ELF-1 (cell line): ENCODE results near the gene PTPRN2.

Experiments
- DNase-seq: peaks from one replicate; pipeline ENCODE4 v3.0.0-alpha.2; 2016; ENCODE audit warnings: low read depth, low spot score

PTPRN2 gene

DNA sequence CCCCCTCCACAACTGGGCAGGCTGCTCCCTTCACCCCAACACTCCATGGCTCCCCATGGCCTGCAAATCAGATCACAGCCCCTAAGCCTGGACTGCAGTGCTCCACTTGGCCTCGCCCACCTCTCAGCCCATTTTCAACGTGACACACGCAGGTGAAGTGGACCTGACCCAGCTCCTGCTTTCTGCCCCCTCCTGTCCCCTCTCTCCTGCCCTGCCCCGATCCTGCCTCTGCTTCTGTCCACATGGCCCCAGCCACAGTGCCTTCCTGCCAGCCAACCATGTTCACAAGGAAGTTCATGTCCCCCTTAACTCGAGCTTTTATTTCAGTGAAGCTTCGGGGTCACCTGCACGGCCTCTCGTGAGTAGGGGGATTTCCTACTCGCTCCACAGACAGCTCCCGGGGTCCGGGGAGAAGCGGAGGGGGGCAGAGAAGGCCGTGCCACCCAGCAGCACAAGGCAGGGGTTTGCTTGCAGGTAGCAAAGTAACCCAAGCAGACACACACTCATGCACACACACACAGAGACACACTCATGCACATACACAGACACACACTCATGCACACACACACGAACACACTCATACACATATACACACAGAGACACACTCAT lies 713.3 kb downstream of the PTPRN2 start:
- no peak for DNase-seq

DNA sequence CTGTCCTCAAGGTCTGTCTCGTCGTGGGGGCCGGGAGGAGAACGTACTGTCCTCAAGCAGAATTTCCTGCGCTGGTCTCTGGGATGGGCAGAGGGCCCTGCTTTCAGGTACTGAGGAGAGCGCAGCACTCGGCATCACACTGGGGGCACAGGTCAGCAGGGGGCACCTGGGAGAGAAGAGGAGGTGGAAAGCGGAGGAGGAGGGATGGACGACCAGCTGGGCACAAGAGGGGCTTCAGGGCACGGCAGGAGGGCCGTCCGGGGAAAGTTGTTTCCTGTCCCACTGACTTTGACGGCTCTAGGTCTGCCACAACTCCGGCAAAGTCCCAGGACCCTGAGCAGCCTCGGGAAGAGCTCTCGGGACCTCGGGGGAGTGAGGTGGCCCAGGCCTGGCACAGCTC lies 714.0 kb downstream of the PTPRN2 start:
- DNase-seq = no peak

DNA sequence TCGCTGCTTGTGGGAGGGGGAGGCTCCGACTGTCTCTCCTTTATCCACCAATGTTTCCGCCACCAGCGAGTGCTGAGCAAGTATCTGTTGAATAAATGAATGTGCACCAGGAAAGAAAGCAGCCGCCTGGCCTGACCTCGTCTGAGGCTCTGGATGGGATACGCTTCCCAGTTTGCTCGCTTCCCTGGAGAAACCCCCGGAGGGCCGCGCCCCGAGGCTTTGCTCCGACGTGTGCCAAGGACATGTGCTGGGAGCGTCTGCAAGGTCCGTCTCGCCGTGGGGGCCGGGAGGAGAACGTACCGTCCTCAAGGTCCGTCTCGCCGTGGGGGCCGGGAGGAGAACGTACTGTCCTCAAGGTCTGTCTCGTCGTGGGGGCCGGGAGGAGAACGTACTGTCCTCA lies 714.4 kb downstream of the PTPRN2 start:
- no peak for DNase-seq

DNA sequence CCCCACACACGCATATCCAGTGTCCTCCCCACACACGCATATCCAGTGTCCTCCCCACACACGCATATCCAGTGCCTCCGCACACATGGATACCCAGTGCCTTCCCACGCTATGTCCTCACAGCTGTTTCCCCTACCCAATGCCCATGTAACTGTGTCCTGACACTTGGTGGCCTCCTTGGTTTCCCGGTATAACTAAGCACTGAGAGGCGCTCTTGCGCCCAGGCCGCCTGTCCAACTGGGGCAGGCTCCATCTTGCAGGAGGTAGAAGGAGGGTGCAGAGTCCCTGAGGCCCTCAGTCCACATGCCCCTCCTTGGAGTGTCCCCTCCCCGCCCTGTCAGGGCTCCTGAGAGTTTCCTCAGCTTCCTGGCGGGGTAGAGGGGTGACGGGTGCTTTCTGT lies 715.2 kb downstream of the PTPRN2 start:
- DNase-seq = no peak

DNA sequence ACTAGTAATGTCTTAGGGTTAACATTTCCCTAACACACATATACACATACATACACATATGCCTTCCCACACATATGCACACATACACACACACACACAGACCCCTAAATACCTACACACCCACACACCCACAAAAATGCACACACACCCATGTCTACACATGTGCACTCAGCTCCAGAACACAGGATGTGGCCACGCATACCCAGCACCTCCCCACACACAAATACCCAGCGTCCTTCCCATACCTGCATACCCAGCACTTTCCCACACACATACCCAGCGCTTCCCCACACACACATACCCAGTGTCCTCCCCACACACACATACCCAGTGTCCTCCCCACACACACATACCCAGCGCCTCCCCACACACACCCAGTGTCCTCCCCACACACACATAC lies 715.9 kb downstream of the PTPRN2 start:
- DNase-seq = no peak

DNA sequence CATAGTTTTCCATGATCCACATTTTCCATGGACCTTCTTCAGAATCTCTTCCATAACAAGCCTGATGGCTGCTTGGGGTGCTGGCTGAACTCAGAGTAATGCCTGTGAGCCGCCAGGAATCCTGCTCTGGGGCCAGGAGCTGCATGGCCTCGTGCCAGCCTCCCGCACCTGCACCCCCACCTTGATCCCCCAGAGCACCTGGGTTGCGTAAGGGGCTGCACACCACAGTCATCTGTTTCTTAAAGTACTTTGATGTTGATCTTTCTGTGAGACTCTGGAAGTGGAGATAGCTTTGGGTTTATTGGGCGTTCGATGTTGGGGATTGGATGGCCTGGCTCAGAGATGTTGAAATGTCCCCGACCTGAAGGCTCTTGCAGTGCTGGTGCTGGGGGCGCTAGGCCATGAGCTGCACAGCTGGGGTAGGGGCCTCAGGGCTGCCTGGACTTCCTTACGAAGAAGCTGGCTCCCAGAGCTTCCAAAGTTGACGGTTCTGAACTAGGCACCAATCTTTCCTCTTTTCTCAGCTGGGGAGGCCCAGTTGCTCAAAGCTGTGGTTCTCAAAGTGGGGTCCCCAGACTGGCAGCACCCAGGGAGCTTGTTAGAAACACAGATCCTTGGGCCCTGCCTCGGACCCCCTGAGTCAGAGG lies 716.9 kb downstream of the PTPRN2 start:
- DNase-seq = no peak

DNA sequence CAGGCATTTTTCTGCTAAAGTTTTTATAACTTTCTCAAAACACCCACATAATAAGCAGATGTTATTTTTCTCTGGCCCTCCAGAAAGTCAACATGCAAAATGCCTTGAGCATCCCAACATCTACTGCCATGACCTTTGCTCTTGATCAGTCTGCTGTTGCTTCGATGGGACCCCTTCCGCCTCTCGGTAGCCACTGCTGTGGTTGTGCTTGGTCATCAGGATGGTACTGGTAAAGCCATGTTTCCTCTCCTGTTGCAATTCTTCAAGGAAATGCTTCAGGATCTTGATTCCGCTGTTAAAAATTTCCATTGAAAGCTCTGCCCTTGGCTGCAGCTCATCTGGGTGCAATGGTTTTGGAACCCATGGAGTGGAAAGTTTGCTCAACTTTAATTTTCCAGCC lies 717.8 kb downstream of the PTPRN2 start:
- DNase-seq = no peak

DNA sequence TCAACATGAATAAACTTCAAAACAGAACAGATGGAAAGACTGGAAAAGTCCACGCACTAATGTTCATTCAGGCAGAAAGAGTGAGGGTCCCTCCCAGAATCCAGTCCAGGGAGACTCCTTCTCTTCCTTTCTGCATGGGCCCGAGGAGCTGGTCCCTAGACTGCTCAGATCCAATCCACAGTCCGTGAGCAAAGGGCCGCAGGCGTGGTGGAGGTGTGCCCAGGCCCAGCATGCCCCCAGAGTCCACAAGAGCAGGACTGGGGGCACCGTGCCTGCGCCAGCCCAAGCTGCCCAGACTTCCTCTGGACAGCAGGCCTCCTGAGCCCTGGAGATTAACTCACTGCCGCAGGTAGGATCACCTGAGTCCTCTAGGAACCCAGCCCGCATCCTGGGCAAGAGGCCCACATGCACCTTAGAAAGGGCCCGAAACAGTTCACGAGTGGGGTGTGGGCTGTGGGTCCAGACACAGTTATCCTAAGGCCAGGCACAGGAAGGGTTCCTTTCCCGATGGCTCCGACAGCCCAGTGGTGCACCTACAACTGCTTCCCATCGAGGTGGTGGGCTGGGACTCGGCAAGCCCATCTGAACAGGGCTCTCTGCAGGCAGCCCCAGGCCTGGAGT lies 719.8 kb downstream of the PTPRN2 start:
- no peak for DNase-seq

DNA sequence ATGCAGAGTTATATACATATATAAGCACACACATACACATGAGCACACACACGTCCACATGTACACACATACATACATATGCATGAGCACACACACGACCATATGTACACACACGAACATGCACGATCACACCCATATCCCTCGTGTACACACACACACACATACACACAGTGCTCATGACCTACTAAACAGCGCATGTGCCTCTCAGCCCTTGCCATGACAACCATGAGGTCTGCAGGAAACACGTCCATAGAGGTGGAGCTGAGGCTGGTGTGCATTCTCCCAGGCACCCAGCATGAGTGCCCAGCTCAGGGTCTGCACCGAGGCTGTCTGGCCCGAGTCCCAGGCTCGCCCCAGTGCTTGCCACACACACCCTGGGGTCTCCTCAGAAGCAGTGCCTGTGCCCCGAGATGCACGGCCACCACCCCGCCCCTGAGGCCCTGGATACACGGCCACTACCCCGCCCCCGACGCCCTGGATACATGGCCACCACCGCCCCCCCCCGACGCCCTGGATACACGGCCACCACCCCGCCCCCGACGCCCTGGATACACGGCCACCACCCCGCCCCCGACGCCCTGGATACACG lies 721.2 kb downstream of the PTPRN2 start:
- no peak for DNase-seq

DNA sequence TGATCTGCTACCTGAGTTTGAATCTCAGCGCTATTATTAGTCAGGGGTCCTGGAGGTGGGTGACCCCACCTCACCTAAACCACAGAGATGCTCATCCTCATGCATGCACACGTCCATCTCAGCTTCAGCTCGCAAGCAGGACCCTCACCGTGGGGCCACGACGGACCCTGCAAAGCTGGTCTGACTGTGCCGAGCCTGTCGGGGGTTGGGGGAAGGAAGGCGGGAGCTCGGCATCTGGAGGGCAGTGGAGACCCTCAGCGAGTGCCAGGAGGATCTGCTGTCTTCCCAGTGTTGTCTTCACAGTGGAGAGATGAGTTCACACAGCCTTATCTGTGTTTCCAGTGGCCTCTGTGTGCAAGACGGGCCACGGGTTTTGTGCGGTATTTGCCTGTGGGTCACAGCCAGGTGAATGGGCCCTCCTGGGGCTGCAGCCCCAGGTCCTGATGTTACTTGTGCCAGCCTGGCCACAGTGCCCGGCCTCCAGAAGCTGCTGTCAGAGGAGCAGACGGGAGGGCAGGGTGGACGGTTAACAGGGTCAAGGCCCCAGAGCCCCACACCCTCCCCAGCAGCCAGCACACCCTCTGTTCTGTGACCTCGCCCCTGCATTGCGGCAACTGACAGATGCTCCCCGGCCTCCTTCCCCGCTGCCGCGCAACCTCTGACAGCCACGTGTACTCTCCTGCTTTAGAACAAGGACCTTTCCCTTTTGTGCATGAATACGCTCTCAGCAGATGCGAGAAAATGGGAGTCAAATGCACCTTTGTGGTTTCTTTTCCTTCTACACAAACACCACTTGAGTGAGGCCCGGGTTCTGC lies 722.1 kb downstream of the PTPRN2 start:
- DNase-seq = no peak

DNA sequence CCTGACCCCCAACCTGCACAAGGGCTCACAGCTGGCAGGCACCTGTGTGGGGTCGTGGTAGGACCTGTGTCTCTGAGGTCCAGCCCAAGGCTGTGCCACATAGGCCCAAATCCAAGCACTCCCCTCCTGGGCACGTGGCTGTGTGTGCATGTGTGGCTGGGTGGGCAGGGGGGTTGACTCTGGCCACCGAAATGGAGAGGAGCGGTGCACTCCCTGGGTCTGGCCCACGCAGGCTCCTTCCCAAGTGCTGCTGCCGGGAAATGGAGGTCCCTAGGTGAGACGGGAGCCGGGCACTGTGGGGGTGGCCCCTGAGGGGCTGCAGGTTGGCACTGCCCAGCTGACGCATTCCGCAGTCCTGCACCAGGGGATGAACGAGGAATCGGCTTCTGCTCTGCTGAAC lies 722.7 kb downstream of the PTPRN2 start:
- no peak for DNase-seq

DNA sequence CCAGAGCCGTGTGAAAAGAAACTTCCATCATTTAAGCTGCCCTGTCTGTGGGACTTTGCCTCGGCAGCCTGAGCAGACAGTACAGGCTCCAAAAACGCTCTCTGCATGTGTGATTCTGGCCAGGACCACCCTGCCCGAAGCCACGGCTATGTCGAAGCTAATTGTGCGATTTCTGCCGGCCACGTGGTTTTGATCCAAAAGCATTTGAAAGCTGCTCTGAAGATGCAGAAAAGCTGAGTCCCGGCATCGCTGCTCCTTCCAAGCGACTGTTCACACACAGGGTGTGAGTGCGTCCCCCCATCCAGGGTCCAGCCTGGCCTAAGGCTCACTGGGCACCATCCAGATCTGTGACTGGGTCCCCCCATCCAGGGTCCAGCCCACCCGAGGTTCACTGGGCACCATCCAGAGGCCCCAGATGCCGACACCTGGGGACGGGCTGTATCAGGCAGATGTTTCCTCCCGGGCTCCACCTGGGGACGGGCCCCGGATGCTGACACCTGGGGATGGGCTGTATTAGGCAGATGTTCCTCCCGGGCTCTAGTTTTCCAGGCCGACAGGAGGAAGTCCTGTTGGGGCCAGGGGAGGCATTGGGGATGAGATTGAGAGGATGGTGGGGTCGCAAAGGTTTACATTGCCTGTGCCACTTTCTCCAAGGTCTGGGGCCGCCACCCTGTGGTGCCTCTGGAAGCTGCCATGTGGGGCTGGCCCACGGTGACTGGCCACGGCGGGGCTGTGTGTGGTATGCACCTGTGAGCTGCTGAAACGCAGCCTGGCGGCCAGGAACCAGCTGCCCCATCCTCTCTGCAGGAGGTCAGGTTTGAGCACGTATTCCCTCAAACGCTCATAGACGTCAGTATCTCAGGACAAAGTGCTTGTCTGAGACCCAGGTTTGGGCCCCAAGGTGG lies 723.5 kb downstream of the PTPRN2 start:
- DNase-seq = no peak

DNA sequence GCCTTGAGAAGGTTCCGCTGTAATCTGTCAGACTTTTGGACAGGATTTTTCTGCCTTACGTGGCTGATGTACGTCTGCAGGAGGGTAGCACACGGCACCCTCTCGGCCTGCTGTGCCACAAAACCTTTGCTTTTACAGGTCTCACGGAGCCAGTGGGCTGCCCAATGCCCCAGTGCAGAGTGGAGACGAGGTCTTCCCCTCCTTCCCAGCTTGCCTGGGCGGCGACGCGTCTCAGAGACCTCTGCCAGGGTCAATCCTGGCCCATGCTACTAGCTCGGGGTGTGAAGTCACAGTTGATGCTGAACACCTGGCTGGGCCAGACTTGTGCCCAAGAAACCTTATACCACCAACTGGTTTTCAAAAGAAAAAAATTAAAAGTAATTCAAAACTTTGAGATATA lies 724.4 kb downstream of the PTPRN2 start:
- DNase-seq = no peak

DNA sequence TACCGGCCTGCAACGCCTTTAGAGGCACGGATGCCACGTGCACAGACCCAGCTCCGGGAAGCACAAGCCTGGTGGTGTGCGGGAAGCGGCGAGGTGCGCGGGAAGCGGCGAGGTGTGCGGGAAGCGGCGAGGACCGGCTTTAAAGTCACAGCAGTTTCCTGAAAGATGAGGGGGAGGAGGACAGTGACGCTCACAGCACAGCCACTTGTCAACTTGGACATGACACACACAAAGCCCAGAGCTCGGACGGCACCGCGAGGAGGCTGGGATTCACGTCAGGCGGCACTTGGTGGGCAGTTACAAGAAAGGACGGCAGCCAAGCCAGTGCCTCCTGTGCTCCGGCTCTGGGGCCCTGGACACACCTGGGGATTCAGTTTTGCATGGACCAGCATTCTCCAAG lies 724.9 kb downstream of the PTPRN2 start:
- DNase-seq = no peak

DNA sequence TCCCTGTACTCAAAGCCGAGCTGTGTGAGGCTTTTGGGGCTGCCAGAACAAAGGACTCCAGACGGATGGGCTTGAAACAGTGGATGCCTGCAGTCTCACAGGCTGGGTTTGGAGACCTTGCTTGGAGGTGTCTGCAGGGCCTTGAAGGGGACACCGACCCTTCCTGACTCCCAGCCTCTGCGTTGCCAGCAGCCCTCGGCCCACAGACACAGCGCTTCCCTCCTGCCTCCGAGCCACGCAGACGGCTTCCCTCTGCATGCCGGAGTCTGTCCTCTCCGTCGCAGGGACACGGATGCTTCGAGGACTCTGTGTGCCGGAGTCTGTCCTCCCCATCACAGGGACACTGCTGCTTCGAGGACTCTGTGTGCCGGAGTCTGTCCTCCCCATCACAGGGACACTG lies 726.1 kb downstream of the PTPRN2 start:
- no peak for DNase-seq

DNA sequence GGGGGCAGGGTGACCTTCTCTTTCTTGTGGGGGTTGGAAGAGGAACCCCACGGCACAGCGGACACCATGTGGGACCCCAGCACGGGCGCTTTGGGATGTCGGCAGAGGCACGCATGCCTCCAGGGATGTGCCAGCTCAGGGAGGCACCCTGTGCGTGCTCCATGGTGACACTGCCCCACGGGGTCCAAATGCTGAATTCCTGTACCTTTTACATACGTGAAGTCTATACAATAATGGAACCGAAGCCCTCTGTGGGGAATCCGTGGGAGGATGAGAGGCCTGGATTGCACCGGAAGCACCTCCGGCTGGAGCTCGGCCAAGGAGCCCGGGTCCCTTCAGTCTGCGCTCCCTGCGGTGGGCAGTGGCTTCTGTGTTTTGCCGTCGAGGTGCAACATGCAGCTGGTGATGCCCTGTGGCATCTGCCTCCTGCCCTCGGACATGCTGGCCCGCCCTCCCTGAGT lies 726.6 kb downstream of the PTPRN2 start:
- no peak for DNase-seq

DNA sequence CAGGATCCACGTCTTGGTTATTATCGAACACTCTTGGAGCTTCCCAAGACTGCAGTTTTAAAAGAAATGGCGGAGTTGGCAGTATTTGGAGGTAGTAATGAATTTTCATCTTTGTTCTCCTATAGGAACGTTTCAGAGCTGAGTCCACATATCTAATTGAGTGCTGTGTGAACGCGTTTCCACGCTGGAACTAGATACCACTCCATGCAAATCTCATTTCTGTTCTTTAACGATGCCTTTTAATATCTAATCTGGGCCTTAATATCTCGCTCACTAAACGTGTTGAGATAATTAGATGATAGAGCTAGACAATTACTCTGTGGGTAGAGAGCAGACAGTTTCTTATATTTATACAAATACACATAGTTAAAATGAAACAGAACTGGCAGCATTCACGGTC lies 727.2 kb downstream of the PTPRN2 start:
- no peak for DNase-seq

DNA sequence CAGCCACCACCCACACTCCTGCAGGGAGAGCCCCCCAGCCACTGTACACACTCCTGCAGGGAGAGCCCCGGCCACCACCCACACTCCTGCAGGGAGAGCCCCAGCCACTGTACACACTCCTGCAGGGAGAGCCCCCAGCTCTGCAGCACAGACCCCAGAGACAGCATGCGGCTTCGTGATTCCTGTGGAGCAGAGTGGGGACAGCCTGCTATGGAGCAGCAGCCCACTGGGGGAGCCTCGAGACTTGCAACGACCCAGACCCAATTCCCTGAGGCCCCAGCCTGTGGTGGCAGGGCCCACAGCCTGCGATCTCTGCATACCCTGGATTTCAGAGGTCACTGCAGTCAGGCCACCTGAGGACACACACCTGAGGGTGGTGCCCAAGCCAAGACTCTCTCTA lies 727.7 kb downstream of the PTPRN2 start:
- DNase-seq = no peak

DNA sequence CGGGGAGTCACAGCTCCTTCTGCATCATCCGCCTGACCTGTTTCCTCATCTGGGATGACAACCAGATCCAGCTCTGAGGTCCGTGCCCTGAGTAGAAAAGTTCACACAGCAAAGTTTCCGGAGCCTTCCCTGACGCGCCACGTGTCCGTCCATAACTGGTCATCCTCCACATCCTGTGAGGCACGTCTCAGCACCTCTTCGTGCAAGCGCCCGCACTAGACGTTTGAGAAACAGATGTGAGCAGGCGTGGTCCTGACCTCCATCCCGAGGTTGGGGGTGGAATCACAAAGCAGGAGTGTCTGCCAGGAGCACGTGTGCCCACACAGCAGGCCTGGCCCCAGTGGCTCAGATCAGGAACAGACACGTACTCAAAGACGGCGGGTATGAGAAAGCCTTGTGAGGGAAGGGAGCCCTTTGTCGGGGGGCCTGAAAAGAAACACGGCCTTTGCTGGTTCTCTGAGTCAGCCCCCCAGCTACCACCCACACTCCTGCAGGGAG lies 730.0 kb downstream of the PTPRN2 start:
- no peak for DNase-seq

DNA sequence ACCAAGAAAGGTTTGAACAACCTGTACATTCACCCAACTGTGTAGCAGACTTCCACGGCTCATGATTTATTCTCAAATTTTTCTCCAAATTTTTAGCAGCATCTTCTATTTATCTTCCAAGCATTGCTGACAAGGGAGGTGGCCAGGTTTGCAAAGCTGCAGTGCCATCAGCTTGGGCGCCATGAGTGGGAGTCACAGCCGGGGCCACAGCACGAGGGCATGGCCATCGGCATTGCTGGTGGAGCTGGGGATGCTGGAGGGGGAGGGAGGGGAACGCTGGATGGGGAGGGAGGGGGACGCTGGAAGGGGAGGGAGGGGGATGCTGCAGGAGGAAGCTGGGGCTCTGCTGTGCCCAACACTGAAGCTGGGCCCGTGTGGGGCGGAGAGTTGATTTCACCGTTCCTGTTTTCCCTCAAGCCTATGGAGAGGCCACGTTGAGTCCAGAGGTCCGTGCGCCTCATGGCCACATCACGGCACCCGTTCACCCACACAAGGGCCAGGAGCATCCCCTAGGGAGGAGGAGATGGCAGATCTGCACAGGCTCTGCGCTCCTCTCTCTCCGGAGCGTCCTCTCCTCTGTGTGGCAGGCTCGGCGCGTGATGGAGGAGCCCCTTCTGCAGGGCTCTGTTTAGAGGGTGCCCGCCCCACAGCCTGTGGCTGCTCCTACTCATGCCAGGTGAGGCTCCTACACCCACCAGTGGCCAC lies 730.6 kb downstream of the PTPRN2 start:
- no peak for DNase-seq
